Right renal cortex interstitium (tissue), 3 donors: Measurements from ENCODE around the gene CNNM4. TPM values are rescaled to one million over a fixed set of nuclear protein-coding genes. Genes with fewer than 3 reads are reported as not detected.

Experiments
- DNase-seq, 3 donors: peaks; one replicate each; pipeline ENCODE4 v3.0.0-alpha.2; 2013; ENCODE audit warnings: low read depth in 3 of 3, low spot score in 2 of 3
- polyA plus RNA-seq, 3 donors: library from polyadenylated mRNA; unstranded; fragments of 120-200 nt; gene quantifications; one replicate each; pipeline ENCODE4 v1.2.1, GENCODE V29; 2013; ENCODE audit not compliant: insufficient read length in 3 of 3

Gene CNNM4
- polyA plus RNA-seq, 3 donors = 10.9 to 13.2 (median 12.4) TPM

- DNase-seq = no peak
These were observed 67.7 kb downstream of the CNNM4 start for GRCh38 chr2:96828436-96828835.

- no peak for DNase-seq
These were observed 68.2 kb downstream of the CNNM4 start for GRCh38 chr2:96828874-96829273.

- DNase-seq = no peak
These were observed 69.4 kb downstream of the CNNM4 start for GRCh38 chr2:96830044-96830562.

GRCh38 chr2:96831679-96832078, 71.0 kb downstream of the CNNM4 start:
- no peak for DNase-seq

GRCh38 chr2:96832408-96832753, 71.7 kb downstream of the CNNM4 start:
- no peak for DNase-seq

- DNase-seq = peak in 2 of 3 donors; percentile 65 to 72
These were observed 72.2 kb downstream of the CNNM4 start for GRCh38 chr2:96832754-96833507.

GRCh38 chr2:96835830-96836229, 75.1 kb downstream of the CNNM4 start:
- DNase-seq = no peak

- no peak for DNase-seq
These were observed 76.9 kb downstream of the CNNM4 start for GRCh38 chr2:96837575-96837974.

- DNase-seq = no peak
These were observed 77.9 kb downstream of the CNNM4 start for GRCh38 chr2:96838345-96839292.

GRCh38 chr2:96839293-96839874, 78.7 kb downstream of the CNNM4 start:
- DNase-seq = no peak

- no peak for DNase-seq
These were observed 79.5 kb downstream of the CNNM4 start for GRCh38 chr2:96839875-96840850.

GRCh38 chr2:96841701-96842495, 81.2 kb downstream of the CNNM4 start:
- DNase-seq = no peak

GRCh38 chr2:96842600-96842999, 81.9 kb downstream of the CNNM4 start:
- DNase-seq = no peak

GRCh38 chr2:96843538-96844268, 83.0 kb downstream of the CNNM4 start, which contains the start of gene ANKRD23:
Gene ANKRD23, minus strand, starts transcription at chr2:96844021. Its CDS starts 29 bp downstream, at chr2:96843992.
- no peak for DNase-seq

GRCh38 chr2:96844405-96844808, 83.7 kb downstream of the CNNM4 start:
- DNase-seq = no peak

- DNase-seq = no peak
These were observed 86.1 kb downstream of the CNNM4 start for GRCh38 chr2:96846825-96847224.

- no peak for DNase-seq
These were observed 86.9 kb downstream of the CNNM4 start for GRCh38 chr2:96847586-96847985.

GRCh38 chr2:96848264-96848663, 87.6 kb downstream of the CNNM4 start:
- no peak for DNase-seq
